PC-9 (cell line): ENCODE data around the gene WDR13. TPM values are rescaled to one million over a fixed set of nuclear protein-coding genes. Genes with fewer than 3 reads are reported as not detected.
"Not testable (repeated sequence)": the region's sequence is repeated elsewhere in the genome, so short reads cannot be mapped to it uniquely, and the experiment has no call there.

Source experiments
- Bru-seq: library from RNA; stranded (reverse); fragments of 400-500 nt; gene quantifications from one replicate; lab custom pipeline; 2021; lab: Mats Ljungman, UMichigan
- BruChase-seq, 2 experiments: library from RNA; stranded (reverse); fragments of 400-500 nt; gene quantifications; one replicate each; lab custom pipeline; 2021; lab: Mats Ljungman, UMichigan
- BruUV-seq: library from RNA; stranded (reverse); fragments of 400-500 nt; replicated peaks from 2 replicates; lab custom pipeline; 2021; lab: Mats Ljungman, UMichigan
- CTCF ChIA-PET: fragments of 300-600 bp; sonication (Branson Sonifier 250); formaldehyde crosslinking; loops from one replicate; lab custom pipeline; 2022; ENCODE audit warnings: antibody characterized with exemption; lab: Charles Lee
- POLR2A ChIA-PET: fragments of 300-600 bp; sonication (Branson Sonifier 250); formaldehyde crosslinking; loops from one replicate; lab custom pipeline; 2022; ENCODE audit warnings: antibody characterized with exemption; ENCODE audit not compliant: unreplicated experiment; lab: Charles Lee
- DNase-seq, 2 experiments: peaks; one replicate each; pipeline versions ENCODE4 v3.0.0 to v3.0.0-alpha.2; 2015 to 2022; ENCODE audit warnings: mixed read lengths in 1 of 2
- H2AFZ ChIP-seq: fragments of 200-600 bp; sonication (generic); 2 replicates; pipeline ENCODE4 v1.8.1; 2017; ENCODE audit warnings: antibody characterized with exemption
- H3F3A ChIP-seq: fragments of 200-600 bp; sonication (generic); 2 replicates; pipeline ENCODE4 v1.8.1; 2017; ENCODE audit warnings: antibody characterized with exemption, mild to moderate bottlenecking, low read depth; ENCODE audit not compliant: insufficient read depth
- H3K27ac ChIP-seq: fragments of 200-600 bp; sonication (generic); 2 replicates; pipeline ENCODE4 v1.6.1; 2016; ENCODE audit warnings: mixed run types
- H3K27me3 ChIP-seq: fragments of 200-600 bp; sonication (generic); 2 replicates; pipeline ENCODE4 v1.6.1; 2016; ENCODE audit warnings: low read depth, mixed run types; ENCODE audit not compliant: insufficient read depth
- H3K36me3 ChIP-seq: fragments of 200-600 bp; sonication (generic); 2 replicates; pipeline ENCODE4 v1.6.1; 2016; ENCODE audit warnings: low read depth, mixed run types
- H3K4me1 ChIP-seq: fragments of 200-600 bp; sonication (generic); replicated peaks from 2 replicates; pipeline ENCODE4 v1.6.1; 2016; ENCODE audit warnings: mixed run types; ENCODE audit not compliant: insufficient read depth
- H3K4me2 ChIP-seq: fragments of 200-600 bp; sonication (generic); 2 replicates; pipeline ENCODE4 v1.6.1; 2017; ENCODE audit warnings: mixed run types
- H3K4me3 ChIP-seq: fragments of 200-600 bp; sonication (generic); 2 replicates; pipeline ENCODE4 v1.6.1; 2016; ENCODE audit warnings: mixed run types
- H3K79me2 ChIP-seq: fragments of 200-600 bp; sonication (generic); 2 replicates; pipeline ENCODE4 v1.6.1; 2017; ENCODE audit warnings: low read depth, mixed run types
- H3K9me2 ChIP-seq: fragments of 200-600 bp; sonication (generic); 2 replicates; pipeline ENCODE4 v1.8.1; 2017; ENCODE audit warnings: mild to moderate bottlenecking; ENCODE audit not compliant: insufficient read depth
- H3K9me3 ChIP-seq: fragments of 200-600 bp; sonication (generic); 2 replicates; pipeline ENCODE4 v1.8.1; 2016; ENCODE audit warnings: low read depth; ENCODE audit not compliant: insufficient read depth
- H4K20me1 ChIP-seq: fragments of 200-600 bp; sonication (generic); 2 replicates; pipeline ENCODE4 v1.8.1; 2017; ENCODE audit not compliant: insufficient read depth
- CTCF ChIP-seq: fragments of 200-600 bp; sonication (generic); conservative IDR thresholded peaks from 2 replicates; pipeline ENCODE4 v1.6.1; 2017; ENCODE audit warnings: mixed run types, antibody characterized with exemption, mild to moderate bottlenecking, moderate library complexity
- EZH2 ChIP-seq: fragments of 200-600 bp; sonication (generic); IDR thresholded peaks from 2 replicates; pipeline ENCODE4 v1.8.0; 2017; ENCODE audit warnings: antibody characterized with exemption, low read depth
- intact Hi-C: fragments of 100-400 bp; cut with micrococcal nuclease; formaldehyde crosslinking; loops from one replicate; pipeline ENCODE4 v1.10.0; 2022; ENCODE audit not compliant: unreplicated experiment
- long read RNA-seq: library from polyadenylated mRNA; stranded (forward); transcript quantifications from one replicate; pipeline ENCODE4 v2.0.0, GENCODE V29; 2022
- total RNA-seq: library from RNA; stranded (reverse); gene quantifications from 2 replicates; pipeline ENCODE4 v1.2.3, GENCODE V29; 2021

WDR13 gene
- 28.6 and 43.9 TPM in 2 replicates for total RNA-seq
- percentile 57 among the genes with signal in this experiment for Bru-seq, nascent RNA
- percentile 52 among the genes with signal in this experiment for BruChase-seq, experiment 1, labeled RNA remaining after a 2-hour chase
- BruChase-seq, experiment 2, labeled RNA remaining after a 6-hour chase, result percentile 62 among the genes with signal in this experiment
- long read RNA-seq, full-length matches to known transcripts, result 20 of 31 reads
- long read RNA-seq, partial matches to known transcripts, result 1 of 31 reads
- long read RNA-seq, other reads (novel, unspliced or antisense), result 10 of 31 reads

GRCh38 chrX:48597353-48598264 is at the start of gene WDR13:
WDR13 (plus strand) TSS chrX:48597492; CDS start chrX:48597997, 505 bp downstream.
- H3K27me3 ChIP-seq, result no peaks in the 10 kb centered on the region
- no peak for TF ChIP-seq EZH2
- no peak for TF ChIP-seq CTCF
- peak within 1 kb of the TSS; percentile 89 for H3K27ac ChIP-seq
- H3K79me2 ChIP-seq, result no peaks in the 10 kb centered on the region
- BruUV-seq, result TSS peak; percentile 72
- H3K36me3 ChIP-seq, result no peaks in the 10 kb centered on the region
- H3K4me1 ChIP-seq, result no peaks in the 10 kb centered on the region
- CTCF ChIA-PET, result no interaction called here
- POLR2A ChIA-PET, result interaction anchor here (0.6 kb wide), 1 partner anchor 90 kb away, joined by 6 read pairs; no protein-coding TSS in a partner anchor
- H3F3A ChIP-seq, result no peaks in the 10 kb centered on the region
- no peak within 1 kb of the TSS for H2AFZ ChIP-seq
- intact Hi-C loops, result no loop called here
- no peaks in the 10 kb centered on the region for H3K9me2 ChIP-seq
- H4K20me1 ChIP-seq, result no peaks in the 10 kb centered on the region
- DNase-seq, result peak; percentile 70 to 86
- peak within 1 kb of the TSS; percentile 64; the same call in 1 of the 2 replicates for H3K4me3 ChIP-seq
- peak within 1 kb of the TSS; percentile 65 for H3K4me2 ChIP-seq
- H3K9me3 ChIP-seq, result no peaks in the 10 kb centered on the region

GRCh38 chrX:48548871-48549270 is 48.4 kb upstream of the WDR13 start:
- no peaks in the 10 kb centered on the region for H3K36me3 ChIP-seq
- no TSS peak for BruUV-seq
- H4K20me1 ChIP-seq, result no peaks in the 10 kb centered on the region
- TF ChIP-seq EZH2 (no peak), CTCF (no peak)
- H3K79me2 ChIP-seq, result no peaks in the 10 kb centered on the region
- intact Hi-C loops, result no loop called here
- H3K9me2 ChIP-seq, result no peaks in the 10 kb centered on the region
- no peak overlapping the region for H2AFZ ChIP-seq
- no peak for DNase-seq
- no peak overlapping the region for H3K4me2 ChIP-seq
- H3F3A ChIP-seq, result no peaks in the 10 kb centered on the region
- H3K27me3 ChIP-seq, result no peaks in the 10 kb centered on the region
- POLR2A ChIA-PET, result no interaction called here
- no peaks in the 10 kb centered on the region for H3K9me3 ChIP-seq
- CTCF ChIA-PET, result no interaction called here
- no peaks in the 10 kb centered on the region for H3K4me1 ChIP-seq
- no peak overlapping the region for H3K4me3 ChIP-seq
- no peak overlapping the region for H3K27ac ChIP-seq

- H3K27me3 ChIP-seq, H4K20me1 ChIP-seq, H3K4me3 ChIP-seq, H3K9me2 ChIP-seq, POLR2A ChIA-PET, CTCF ChIA-PET, DNase-seq, H2AFZ ChIP-seq, H3F3A ChIP-seq, BruUV-seq, intact Hi-C loops, H3K79me2 ChIP-seq, H3K4me1 ChIP-seq, H3K4me2 ChIP-seq, H3K36me3 ChIP-seq, H3K27ac ChIP-seq, H3K9me3 ChIP-seq: not testable (repeated sequence)
Observed at GRCh38 chrX:48555731-48556325, 41.5 kb upstream of the WDR13 start.
